B cell (primary cell): ENCODE measurements around the gene SENP3. TPM values are rescaled to one million over a fixed set of nuclear protein-coding genes. Genes with fewer than 3 reads are reported as not detected.

ENCODE experiments used
- ATAC-seq: fragments of 200-7000 bp; cut with Tn5 transposase; one replicate; pipeline ENCODE4 v1.10.0; 2021; ENCODE audit warnings: low read depth, mild to moderate bottlenecking, moderate number of reproducible peaks, moderate library complexity
- CTCF ChIA-PET: fragments of 350-600 bp; sonication (Branson Sonifier 250); formaldehyde crosslinking; loops from one replicate; lab custom pipeline; 2021; ENCODE audit warnings: antibody characterized with exemption, inconsistent platforms; lab: Charles Lee
- POLR2A ChIA-PET: fragments of 350-600 bp; sonication (Branson Sonifier 250); formaldehyde crosslinking; loops from one replicate; lab custom pipeline; 2021; ENCODE audit warnings: antibody characterized with exemption; lab: Charles Lee
- DNase-seq: peaks from one replicate; pipeline ENCODE4 v3.0.0; 2013
- H2AFZ ChIP-seq: 2 replicates; pipeline ENCODE4 v1.6.1; 2012; ENCODE audit warnings: mild to moderate bottlenecking, low read depth, low read length; ENCODE audit not compliant: insufficient read depth, poor library complexity, severe bottlenecking
- H3K27ac ChIP-seq, 2 donors: 1 replicate in 1 of 2; 2 replicates in 1 of 2; pipeline ENCODE4 v1.5.1; 2012 to 2013; ENCODE audit warnings: low read length in 2 of 2, mild to moderate bottlenecking in 2 of 2, moderate library complexity in 1 of 2
- H3K27me3 ChIP-seq, 4 experiments: fragments of 200-600 bp in 1 of 4; sonication (generic) in 1 of 4; replicated peaks in 1 of 4; 1 replicate in 2 of 4; 2 replicates in 2 of 4; pipeline versions ENCODE4 v1.6.1 to v1.7.0; 2013 to 2016; ENCODE audit warnings: low read length in 3 of 4, mild to moderate bottlenecking in 2 of 4, mixed read lengths in 1 of 4, moderate library complexity in 1 of 4; ENCODE audit not compliant: insufficient read depth in 4 of 4, control insufficient read depth in 3 of 4; ENCODE audit errors: control extremely low read depth in 1 of 4
- H3K36me3 ChIP-seq, 2 experiments: replicated peaks in 1 of 2; 1 replicate in 1 of 2; 2 replicates in 1 of 2; pipeline versions ENCODE4 v1.6.1 to v1.7.1; 2013; ENCODE audit warnings: low read length in 1 of 2; ENCODE audit not compliant: insufficient read depth in 2 of 2, control insufficient read depth in 1 of 2; ENCODE audit errors: control extremely low read depth in 1 of 2, extremely low read depth in 1 of 2
- H3K4me1 ChIP-seq, 2 donors: fragments of 200-600 bp in 1 of 2; sonication (generic) in 1 of 2; 1 replicate in 1 of 2; 2 replicates in 1 of 2; pipeline versions ENCODE4 v1.5.1 to v1.6.1; 2013 to 2017; ENCODE audit warnings: low read length in 2 of 2; ENCODE audit not compliant: control insufficient read depth in 2 of 2, insufficient read depth in 2 of 2
- H3K4me2 ChIP-seq: replicated peaks from 2 replicates; pipeline ENCODE3; 2012; ENCODE audit warnings: mild to moderate bottlenecking, low read depth, low read length; ENCODE audit not compliant: poor library complexity, severe bottlenecking
- H3K4me3 ChIP-seq, 5 experiments: fragments of 200-600 bp in 1 of 5; sonication (generic) in 1 of 5; 1 replicate in 3 of 5; 2 replicates in 2 of 5; pipeline versions ENCODE4 v1.5.1 to v1.7.0; 2011 to 2016; ENCODE audit warnings: low read length in 4 of 5, mild to moderate bottlenecking in 4 of 5, low read depth in 2 of 5, control low read depth in 1 of 5, moderate library complexity in 1 of 5; ENCODE audit not compliant: insufficient read depth in 1 of 5; ENCODE audit errors: control extremely low read depth in 1 of 5, extremely low read depth in 1 of 5
- H3K79me2 ChIP-seq: fragments of 200-600 bp; sonication (generic); one replicate; pipeline ENCODE4 v1.6.0; 2016; ENCODE audit warnings: low read length; ENCODE audit not compliant: control insufficient read depth, insufficient read depth
- H3K9ac ChIP-seq: fragments of 200-600 bp; sonication (generic); 2 replicates; pipeline ENCODE4 v1.6.1; 2017; ENCODE audit warnings: mild to moderate bottlenecking, low read length, moderate library complexity
- H3K9me3 ChIP-seq, 3 donors: one replicate each; pipeline versions ENCODE4 v1.6.1 to v1.7.1; 2013; ENCODE audit warnings: low read length in 2 of 3; ENCODE audit not compliant: control insufficient read depth in 2 of 3, insufficient read depth in 1 of 3; ENCODE audit errors: control extremely low read depth in 1 of 3
- H4K20me1 ChIP-seq: 2 replicates; pipeline ENCODE4 v1.6.0; 2012; ENCODE audit warnings: mild to moderate bottlenecking, low read length; ENCODE audit not compliant: insufficient read depth, control insufficient read depth, poor library complexity, severe bottlenecking
- H3K27ac Mint-ChIP-seq: one replicate; pipeline ENCODE4 v1.8.0; 2021; ENCODE audit warnings: mixed read lengths
- H3K27me3 Mint-ChIP-seq: one replicate; pipeline ENCODE4 v1.8.0; 2021; ENCODE audit warnings: mixed read lengths
- H3K4me1 Mint-ChIP-seq: one replicate; pipeline ENCODE4 v1.8.0; 2021; ENCODE audit warnings: mixed read lengths
- H3K4me3 Mint-ChIP-seq: one replicate; pipeline ENCODE4 v1.8.0; 2021; ENCODE audit warnings: mixed read lengths
- H3K9me3 Mint-ChIP-seq: one replicate; pipeline ENCODE4 v1.8.0; 2022; ENCODE audit warnings: mixed read lengths; ENCODE audit not compliant: insufficient read depth
- CTCF ChIP-seq: fragments of 200-600 bp; IDR thresholded peaks from one replicate; pipeline ENCODE4 v1.8.0; 2022; ENCODE audit warnings: antibody characterized with exemption, mild to moderate bottlenecking
- EZH2 ChIP-seq: IDR thresholded peaks from 2 replicates; pipeline ENCODE4 v1.6.1; 2012; ENCODE audit warnings: borderline replicate concordance, low read depth, mild to moderate bottlenecking, moderate library complexity, low read length; ENCODE audit not compliant: insufficient read depth, poor library complexity, severe bottlenecking
- WGBS: methylation state at CpG from one replicate; pipeline ENCODE4 v1.1.5; 2013; ENCODE audit warnings: missing lambda C conversion rate; ENCODE audit not compliant: insufficient coverage; 5-methylcytosine and 5-hydroxymethylcytosine counted together
- intact Hi-C: fragments of 100-400 bp; cut with micrococcal nuclease; formaldehyde crosslinking; loops from one replicate; pipeline ENCODE4 v1.10.0; 2022
- polyA plus RNA-seq: library from polyadenylated mRNA; depleted of rRNA; stranded (reverse); fragments of >200 nt; gene quantifications from 2 replicates; pipeline ENCODE4 v1.2.3, GENCODE V29; 2012
- total RNA-seq, 2 donors: library from RNA; stranded (reverse); fragments of 120-200 nt in 1 of 2; gene quantifications; 1 replicate in 1 of 2; 2 replicates in 1 of 2; pipeline versions ENCODE4 v1.2.3 to v1.2.4, GENCODE V29; 2013 to 2022

SENP3 gene
- total and polyA plus RNA-seq, 2 donors (not counting 1 experiment from before 2014, with no cell fraction given): 45.1 to 57.1 TPM

- Mint-ChIP-seq H3K9me3 (no peaks in the 10 kb centered on the region), H3K4me3 (peak overlapping the region; percentile 59), H3K27ac (peak overlapping the region; percentile 93), H3K4me1 (peaks cover 62% of the 10 kb centered on the region), H3K27me3 (no peaks in the 10 kb centered on the region)
- Histone ChIP-seq H3K9ac (peak overlapping the region; percentile 56), H3K79me2 (no peaks in the 10 kb centered on the region), H3K27me3 (no peaks in the 10 kb centered on the region), H4K20me1 (no peaks in the 10 kb centered on the region), H3K4me3 (peak overlapping the region in 3 of 5 experiments; percentile 5 to 44 (median 19)), H3K4me2 (peak overlapping the region; percentile 62), H3K4me1 (peaks cover 44 to 60% of the 10 kb centered on the region in 2 donors), H3K9me3 (no peaks in the 10 kb centered on the region), H3K36me3 (peaks cover 0 to 3% of the 10 kb centered on the region in 2 experiments), H3K27ac (peak overlapping the region; percentile 76 to 92), H2AFZ (peak overlapping the region; percentile 15)
- DNase-seq (peak; percentile 31), ATAC-seq (no peak)
- POLR2A ChIA-PET: interaction anchor here (0.7 to 0.8 kb wide), 2 partner anchors 45 to 92 kb away, joined by 3 to 9 read pairs; no protein-coding TSS in a partner anchor
- CTCF ChIA-PET: interaction anchor here (12.1 to 25.0 kb wide), 2 partner anchors 6 to 33 kb away, joined by 126 to 666 read pairs; partner anchors contain the start of genes SENP3 and TNFSF13
- TF ChIP-seq EZH2 (no peak), CTCF (no peak)
- no CpG with 5 or more reads among the region's 1 CpG for WGBS
- intact Hi-C loops: no loop called here
These were observed 8.4 kb upstream of the SENP3 start for GRCh38 chr17:7553356-7553755.

GRCh38 chr17:7555320-7555948 is 6.3 kb upstream of the SENP3 start:
- peak overlapping the region in 1 of 2 donors; percentile 3 for H3K27ac ChIP-seq

More at GRCh38 chr17:7555320-7555948, 6.3 kb upstream of the SENP3 start:
- intact Hi-C loops: no loop called here
- H3K9me3 Mint-ChIP-seq: no peaks in the 10 kb centered on the region
- Histone ChIP-seq H3K27me3 (no peaks in the 10 kb centered on the region), H2AFZ (no peak overlapping the region), H3K9ac (no peak overlapping the region), H3K79me2 (peaks cover 14% of the 10 kb centered on the region), H4K20me1 (no peaks in the 10 kb centered on the region), H3K4me3 (no peak overlapping the region), H3K36me3 (peaks cover 0 to 3% of the 10 kb centered on the region in 2 experiments), H3K4me1 (peaks cover 54 to 68% of the 10 kb centered on the region in 2 donors), H3K9me3 (no peaks in the 10 kb centered on the region), H3K4me2 (no peak overlapping the region)
- H3K4me1 Mint-ChIP-seq: peaks cover 70% of the 10 kb centered on the region
- H3K27me3 Mint-ChIP-seq: no peaks in the 10 kb centered on the region
- CTCF ChIA-PET: interaction anchor here (0.7 to 25.0 kb wide), 2 partner anchors 35 to 314 kb away, joined by 3 to 666 read pairs; no protein-coding TSS in a partner anchor
- TF ChIP-seq EZH2 (no peak), CTCF (no peak)
- WGBS: 90% methylated on average over 10 of the region's 10 CpGs
- POLR2A ChIA-PET: interaction anchor here (0.6 kb wide), 1 partner anchor 10 kb away, joined by 4 read pairs; no protein-coding TSS in a partner anchor
- H3K27ac Mint-ChIP-seq: peak overlapping the region; percentile 70
- no peak overlapping the region for H3K4me3 Mint-ChIP-seq
- no peak for ATAC-seq
- DNase-seq: no peak
